ENCODE results near the gene IQCF5.

GRCh38 chr3:51836606-51837005 is 38.8 kb downstream of the IQCF5 start:
- TF ChIP-seq CTCF (conservative IDR thresholded peaks at IDR 0.05; ENCODE audit: low read depth in 2 of 2) = no peak
- no peak for TF ChIP-seq REST (IDR thresholded peaks at IDR 0.05; ENCODE audit: unreplicated experiment)
- no peak for TF ChIP-seq EZH2phosphoT487 (IDR thresholded peaks at IDR 0.05; ENCODE audit: unreplicated experiment)
- TF ChIP-seq NANOG (IDR thresholded peaks at IDR 0.05; ENCODE audit: borderline replicate concordance) = no peak
- TF ChIP-seq POLR2AphosphoS5 (IDR thresholded peaks at IDR 0.05; ENCODE audit: low read depth) = no peak
- TF ChIP-seq CREB1 (CRISPR knock-in tag; IDR thresholded peaks at IDR 0.05; ENCODE audit: low read depth) = no peak
- no peak for TF ChIP-seq ZNF462 (CRISPR knock-in tag; IDR thresholded peaks at IDR 0.05)
- no peak for TF ChIP-seq EZH2 (IDR thresholded peaks at IDR 0.05; ENCODE audit: low read depth, unreplicated experiment)
- TF ChIP-seq JUNB (IDR thresholded peaks at IDR 0.05; ENCODE audit: unreplicated experiment) = no peak
- no peak for TF ChIP-seq ETS1 (IDR thresholded peaks at IDR 0.05)
- TF ChIP-seq ZNF114 (CRISPR knock-in tag; IDR thresholded peaks at IDR 0.05) = no peak
- TF ChIP-seq STAT1 (IDR thresholded peaks at IDR 0.05; ENCODE audit: unreplicated experiment) = no peak
- no peak for TF ChIP-seq ZNF331 (CRISPR knock-in tag; IDR thresholded peaks at IDR 0.05; ENCODE audit: low read depth)

Measured in GM23338 (cell line).